ENCODE measurements around the gene NARS2. TPM values are rescaled to one million over a fixed set of nuclear protein-coding genes. Genes with fewer than 3 reads are reported as not detected.
A peak's percentile ranks its signal among the peaks of the same experiment; 100 is the strongest.

Gene NARS2
- total and polyA plus RNA-seq, 10 of the 15 experiments (the other 5 are each of a cell fraction or from before 2014, with no cell fraction given), result 22.2 to 45.3 (median 36.3) TPM

- no peak for TF ChIP-seq E2F4 (IDR thresholded peaks at IDR 0.05; ENCODE audit: low read depth, low read length)
- TF ChIP-seq CBX3 (IDR thresholded peaks at IDR 0.05; ENCODE audit: borderline replicate concordance, low read depth), result no peak
- peak in 1 of 2 experiments; percentile 10; a peak in 1 of 4 replicates for TF ChIP-seq ETV6 (conservative IDR thresholded peaks at IDR 0.05 in 1 of 2, IDR thresholded peaks at IDR 0.05 in 1 of 2; ENCODE audit: borderline replicate concordance in 1 of 2, low read depth in 1 of 2)
- no peak for TF ChIP-seq FOXM1 (IDR thresholded peaks at IDR 0.05; ENCODE audit: low read depth, low read length)
- no peak for TF ChIP-seq SP1 (IDR thresholded peaks at IDR 0.05; ENCODE audit: low read depth, low read length)
- no peak for TF ChIP-seq ZNF622 (IDR thresholded peaks at IDR 0.05)
- TF ChIP-seq JUND (IDR thresholded peaks at IDR 0.05; ENCODE audit: low read depth, low read length), result no peak
- no peak for TF ChIP-seq ZBTB40 (IDR thresholded peaks at IDR 0.05; ENCODE audit: borderline replicate concordance)
- TF ChIP-seq PML (IDR thresholded peaks at IDR 0.05; ENCODE audit: low read length), result no peak
- TF ChIP-seq MTA3 (IDR thresholded peaks at IDR 0.05; ENCODE audit: borderline replicate concordance, low read length), result no peak
- TF ChIP-seq POU2F2 (IDR thresholded peaks at IDR 0.05; ENCODE audit: borderline replicate concordance, low read depth, low read length), result no peak
- TF ChIP-seq RB1 (IDR thresholded peaks at IDR 0.05; ENCODE audit: borderline replicate concordance), result no peak
- TF ChIP-seq LARP7 (IDR thresholded peaks at IDR 0.05), result no peak
- no peak for TF ChIP-seq NBN (IDR thresholded peaks at IDR 0.05)
- TF ChIP-seq HDAC6 (IDR thresholded peaks at IDR 0.05; ENCODE audit: unreplicated experiment), result no peak
- 0 out of 2 replicates have a peak, but pooled peaks have one; percentile 27 for TF ChIP-seq ATF2 (IDR thresholded peaks at IDR 0.05; ENCODE audit: low read length)
- TF ChIP-seq RUNX3 (IDR thresholded peaks at IDR 0.05; ENCODE audit: low read length), result peak; percentile 13; the same call in 1 of the 2 replicates
- TF ChIP-seq EED (IDR thresholded peaks at IDR 0.05; ENCODE audit: low read depth), result peak; percentile 47; the same call in 1 of the 2 replicates
- no peak for TF ChIP-seq MEF2B (IDR thresholded peaks at IDR 0.05; ENCODE audit: partially characterized antibody, poor library complexity, severe bottlenecking)
- no peak for TF ChIP-seq IRF5 (IDR thresholded peaks at IDR 0.05; ENCODE audit: borderline replicate concordance)
These were observed 150.1 kb downstream of the NARS2 start (continued) for GRCh38 chr11:78424334-78425270.
